ENCODE measurements around the gene APOE. TPM values are rescaled to one million over a fixed set of nuclear protein-coding genes. Genes with fewer than 3 reads are reported as not detected.

APOE gene
- total and polyA plus RNA-seq, 2 of the 13 experiments (the other 11 are each of a cell fraction or from before 2014, with no cell fraction given) = 1,328 to 1,470 TPM

DNA sequence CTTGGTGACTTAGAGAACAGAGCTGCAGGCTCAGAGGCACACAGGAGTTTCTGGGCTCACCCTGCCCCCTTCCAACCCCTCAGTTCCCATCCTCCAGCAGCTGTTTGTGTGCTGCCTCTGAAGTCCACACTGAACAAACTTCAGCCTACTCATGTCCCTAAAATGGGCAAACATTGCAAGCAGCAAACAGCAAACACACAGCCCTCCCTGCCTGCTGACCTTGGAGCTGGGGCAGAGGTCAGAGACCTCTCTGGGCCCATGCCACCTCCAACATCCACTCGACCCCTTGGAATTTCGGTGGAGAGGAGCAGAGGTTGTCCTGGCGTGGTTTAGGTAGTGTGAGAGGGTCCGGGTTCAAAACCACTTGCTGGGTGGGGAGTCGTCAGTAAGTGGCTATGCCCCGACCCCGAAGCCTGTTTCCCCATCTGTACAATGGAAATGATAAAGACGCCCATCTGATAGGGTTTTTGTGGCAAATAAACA lies 18.7 kb downstream of the APOE start (continued):
- TF ChIP-seq PAXIP1 (CRISPR knock-in tag; conservative IDR thresholded peaks at IDR 0.05) (peak; percentile 99), ZBTB20 (CRISPR knock-in tag; IDR thresholded peaks at IDR 0.05; ENCODE audit: borderline replicate concordance, low read depth) (peak; percentile 94; the same call in 1 of the 2 replicates), ISX (CRISPR knock-in tag; conservative IDR thresholded peaks at IDR 0.05) (no peak), PITX1 (CRISPR knock-in tag; IDR thresholded peaks at IDR 0.05) (peak; percentile 94), RAD51 (IDR thresholded peaks at IDR 0.05; ENCODE audit: borderline replicate concordance) (no peak), ZNF331 (CRISPR knock-in tag; IDR thresholded peaks at IDR 0.05) (peak; percentile 95), LCORL (IDR thresholded peaks at IDR 0.05) (peak; percentile 82), LCORL (CRISPR knock-in tag; IDR thresholded peaks at IDR 0.05) (peak; percentile 100), SETDB1 (CRISPR knock-in tag; IDR thresholded peaks at IDR 0.05; ENCODE audit: borderline replicate concordance) (no peak), LRRFIP1 (CRISPR knock-in tag; conservative IDR thresholded peaks at IDR 0.05) (no peak), ZNF614 (CRISPR knock-in tag; IDR thresholded peaks at IDR 0.05; ENCODE audit: borderline replicate concordance) (peak; percentile 85; the same call in 1 of the 2 replicates), ZNF503 (CRISPR knock-in tag; IDR thresholded peaks at IDR 0.05) (peak; percentile 94), CREB3 (CRISPR knock-in tag; IDR thresholded peaks at IDR 0.05) (no peak), NFYB (CRISPR knock-in tag; IDR thresholded peaks at IDR 0.05) (no peak)
- TF ChIP-seq, protein P1, sequence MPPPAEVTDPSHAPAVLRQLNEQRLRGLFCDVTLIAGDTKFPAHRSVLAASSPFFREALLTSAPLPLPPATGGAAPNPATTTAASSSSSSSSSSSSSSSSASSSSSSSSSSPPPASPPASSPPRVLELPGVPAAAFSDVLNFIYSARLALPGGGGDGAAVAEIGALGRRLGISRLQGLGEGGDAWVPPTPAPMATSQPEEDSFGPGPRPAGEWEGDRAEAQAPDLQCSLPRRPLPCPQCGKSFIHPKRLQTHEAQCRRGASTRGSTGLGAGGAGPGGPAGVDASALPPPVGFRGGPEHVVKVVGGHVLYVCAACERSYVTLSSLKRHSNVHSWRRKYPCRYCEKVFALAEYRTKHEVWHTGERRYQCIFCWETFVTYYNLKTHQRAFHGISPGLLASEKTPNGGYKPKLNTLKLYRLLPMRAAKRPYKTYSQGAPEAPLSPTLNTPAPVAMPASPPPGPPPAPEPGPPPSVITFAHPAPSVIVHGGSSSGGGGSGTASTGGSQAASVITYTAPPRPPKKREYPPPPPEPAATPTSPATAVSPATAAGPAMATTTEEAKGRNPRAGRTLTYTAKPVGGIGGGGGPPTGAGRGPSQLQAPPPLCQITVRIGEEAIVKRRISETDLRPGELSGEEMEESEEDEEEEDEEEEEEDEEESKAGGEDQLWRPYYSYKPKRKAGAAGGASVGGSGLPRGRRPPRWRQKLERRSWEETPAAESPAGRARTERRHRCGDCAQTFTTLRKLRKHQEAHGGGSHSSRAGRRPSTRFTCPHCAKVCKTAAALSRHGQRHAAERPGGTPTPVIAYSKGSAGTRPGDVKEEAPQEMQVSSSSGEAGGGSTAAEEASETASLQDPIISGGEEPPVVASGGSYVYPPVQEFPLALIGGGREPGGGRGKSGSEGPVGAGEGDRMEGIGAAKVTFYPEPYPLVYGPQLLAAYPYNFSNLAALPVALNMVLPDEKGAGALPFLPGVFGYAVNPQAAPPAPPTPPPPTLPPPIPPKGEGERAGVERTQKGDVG (CRISPR knock-in tag; IDR thresholded peaks at IDR 0.05; ENCODE audit: borderline replicate concordance) = peak; percentile 99
- TF ChIP-seq, protein P2, sequence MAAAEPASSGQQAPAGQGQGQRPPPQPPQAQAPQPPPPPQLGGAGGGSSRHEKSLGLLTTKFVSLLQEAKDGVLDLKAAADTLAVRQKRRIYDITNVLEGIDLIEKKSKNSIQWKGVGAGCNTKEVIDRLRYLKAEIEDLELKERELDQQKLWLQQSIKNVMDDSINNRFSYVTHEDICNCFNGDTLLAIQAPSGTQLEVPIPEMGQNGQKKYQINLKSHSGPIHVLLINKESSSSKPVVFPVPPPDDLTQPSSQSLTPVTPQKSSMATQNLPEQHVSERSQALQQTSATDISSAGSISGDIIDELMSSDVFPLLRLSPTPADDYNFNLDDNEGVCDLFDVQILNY (CRISPR knock-in tag; conservative IDR thresholded peaks at IDR 0.05) = no peak

All from HepG2 (cell line).